Mesothelial cell of epicardium (in vitro differentiated cells): ENCODE results near the gene FCHO1. TPM values are rescaled to one million over a fixed set of nuclear protein-coding genes. Genes with fewer than 3 reads are reported as not detected.

Experiments
- DNase-seq, 2 experiments: peaks; one replicate each; pipeline ENCODE4 v3.0.0; 2021; ENCODE audit warnings: low spot score in 2 of 2; ENCODE audit not compliant: unreplicated experiment in 2 of 2
- H3K27ac Mint-ChIP-seq: 2 replicates; pipeline ENCODE4 v1.8.0; 2021; ENCODE audit warnings: mixed read lengths
- H3K27me3 Mint-ChIP-seq: 2 replicates; pipeline ENCODE4 v1.8.0; 2021; ENCODE audit warnings: low read depth, mixed read lengths
- H3K36me3 Mint-ChIP-seq: 2 replicates; pipeline ENCODE4 v1.8.0; 2021; ENCODE audit warnings: mixed read lengths
- H3K4me1 Mint-ChIP-seq: 2 replicates; pipeline ENCODE4 v1.8.0; 2021; ENCODE audit warnings: mixed read lengths
- H3K4me3 Mint-ChIP-seq: 2 replicates; pipeline ENCODE4 v1.8.0; 2021; ENCODE audit warnings: mild to moderate bottlenecking, moderate library complexity, mixed read lengths
- H3K9me3 Mint-ChIP-seq: 2 replicates; pipeline ENCODE4 v1.8.0; 2021; ENCODE audit warnings: mixed read lengths
- total RNA-seq: library from RNA; stranded (reverse); gene quantifications from 3 replicates; pipeline ENCODE4 v1.2.1, GENCODE V29; 2021
- TF ChIP-seq, protein P1 (sequence below): fragments of 200-600 bp; sonication (generic); IDR thresholded peaks from one replicate; pipeline ENCODE4 v1.5.0; 2021; ENCODE audit warnings: antibody characterized with exemption; ENCODE audit not compliant: unreplicated experiment

FCHO1 gene
- total RNA-seq, 1 donor from 2014 or later = 4.6 TPM

DNA sequence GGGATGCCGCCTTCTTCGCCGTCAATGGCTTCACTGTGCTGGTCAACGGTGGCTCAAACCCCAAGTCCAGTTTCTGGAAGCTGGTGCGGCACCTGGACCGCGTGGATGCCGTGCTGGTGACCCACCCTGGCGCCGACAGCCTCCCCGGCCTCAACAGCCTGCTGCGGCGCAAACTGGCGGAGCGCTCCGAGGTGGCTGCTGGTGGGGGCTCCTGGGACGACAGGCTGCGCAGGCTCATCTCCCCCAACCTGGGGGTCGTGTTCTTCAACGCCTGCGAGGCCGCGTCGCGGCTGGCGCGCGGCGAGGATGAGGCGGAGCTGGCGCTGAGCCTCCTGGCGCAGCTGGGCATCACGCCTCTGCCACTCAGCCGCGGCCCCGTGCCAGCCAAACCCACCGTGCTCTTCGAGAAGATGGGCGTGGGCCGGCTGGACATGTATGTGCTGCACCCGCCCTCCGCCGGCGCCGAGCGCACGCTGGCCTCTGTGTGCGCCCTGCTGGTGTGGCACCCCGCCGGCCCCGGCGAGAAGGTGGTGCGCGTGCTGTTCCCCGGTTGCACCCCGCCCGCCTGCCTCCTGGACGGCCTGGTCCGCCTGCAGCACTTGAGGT, 25.0 kb upstream of the FCHO1 start:
- H3K36me3 Mint-ChIP-seq = peaks cover 33% of the 10 kb centered on the region
- no peak overlapping the region for H3K4me3 Mint-ChIP-seq
- H3K27me3 Mint-ChIP-seq = no peaks in the 10 kb centered on the region
- peaks cover 3% of the 10 kb centered on the region for H3K9me3 Mint-ChIP-seq
- no peaks in the 10 kb centered on the region for H3K4me1 Mint-ChIP-seq
- no peak for DNase-seq
- TF ChIP-seq, protein P1, sequence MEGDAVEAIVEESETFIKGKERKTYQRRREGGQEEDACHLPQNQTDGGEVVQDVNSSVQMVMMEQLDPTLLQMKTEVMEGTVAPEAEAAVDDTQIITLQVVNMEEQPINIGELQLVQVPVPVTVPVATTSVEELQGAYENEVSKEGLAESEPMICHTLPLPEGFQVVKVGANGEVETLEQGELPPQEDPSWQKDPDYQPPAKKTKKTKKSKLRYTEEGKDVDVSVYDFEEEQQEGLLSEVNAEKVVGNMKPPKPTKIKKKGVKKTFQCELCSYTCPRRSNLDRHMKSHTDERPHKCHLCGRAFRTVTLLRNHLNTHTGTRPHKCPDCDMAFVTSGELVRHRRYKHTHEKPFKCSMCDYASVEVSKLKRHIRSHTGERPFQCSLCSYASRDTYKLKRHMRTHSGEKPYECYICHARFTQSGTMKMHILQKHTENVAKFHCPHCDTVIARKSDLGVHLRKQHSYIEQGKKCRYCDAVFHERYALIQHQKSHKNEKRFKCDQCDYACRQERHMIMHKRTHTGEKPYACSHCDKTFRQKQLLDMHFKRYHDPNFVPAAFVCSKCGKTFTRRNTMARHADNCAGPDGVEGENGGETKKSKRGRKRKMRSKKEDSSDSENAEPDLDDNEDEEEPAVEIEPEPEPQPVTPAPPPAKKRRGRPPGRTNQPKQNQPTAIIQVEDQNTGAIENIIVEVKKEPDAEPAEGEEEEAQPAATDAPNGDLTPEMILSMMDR = no peak
- no peak overlapping the region for H3K27ac Mint-ChIP-seq

DNA sequence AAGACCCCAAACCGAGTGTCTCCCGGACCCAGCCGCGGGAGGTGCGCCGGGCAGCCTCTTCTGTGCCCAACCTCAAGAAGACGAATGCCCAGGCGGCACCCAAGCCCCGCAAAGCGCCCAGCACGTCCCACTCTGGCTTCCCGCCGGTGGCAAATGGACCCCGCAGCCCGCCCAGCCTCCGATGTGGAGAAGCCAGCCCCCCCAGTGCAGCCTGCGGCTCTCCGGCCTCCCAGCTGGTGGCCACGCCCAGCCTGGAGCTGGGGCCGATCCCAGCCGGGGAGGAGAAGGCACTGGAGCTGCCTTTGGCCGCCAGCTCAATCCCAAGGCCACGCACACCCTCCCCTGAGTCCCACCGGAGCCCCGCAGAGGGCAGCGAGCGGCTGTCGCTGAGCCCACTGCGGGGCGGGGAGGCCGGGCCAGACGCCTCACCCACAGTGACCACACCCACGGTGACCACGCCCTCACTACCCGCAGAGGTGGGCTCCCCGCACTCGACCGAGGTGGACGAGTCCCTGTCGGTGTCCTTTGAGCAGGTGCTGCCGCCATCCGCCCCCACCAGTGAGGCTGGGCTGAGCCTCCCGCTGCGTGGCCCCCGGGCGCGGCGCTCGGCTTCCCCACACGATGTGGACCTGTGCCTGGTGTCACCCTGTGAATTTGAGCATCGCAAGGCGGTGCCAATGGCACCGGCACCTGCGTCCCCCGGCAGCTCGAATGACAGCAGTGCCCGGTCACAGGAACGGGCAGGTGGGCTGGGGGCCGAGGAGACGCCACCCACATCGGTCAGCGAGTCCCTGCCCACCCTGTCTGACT, 24.1 kb upstream of the FCHO1 start:
- Mint-ChIP-seq H3K4me3 (no peak overlapping the region), H3K27me3 (no peaks in the 10 kb centered on the region), H3K9me3 (peaks cover 6% of the 10 kb centered on the region), H3K4me1 (no peaks in the 10 kb centered on the region), H3K36me3 (peaks cover 36% of the 10 kb centered on the region), H3K27ac (no peak overlapping the region)
- no peak for DNase-seq
- TF ChIP-seq, protein P1 = no peak

DNA sequence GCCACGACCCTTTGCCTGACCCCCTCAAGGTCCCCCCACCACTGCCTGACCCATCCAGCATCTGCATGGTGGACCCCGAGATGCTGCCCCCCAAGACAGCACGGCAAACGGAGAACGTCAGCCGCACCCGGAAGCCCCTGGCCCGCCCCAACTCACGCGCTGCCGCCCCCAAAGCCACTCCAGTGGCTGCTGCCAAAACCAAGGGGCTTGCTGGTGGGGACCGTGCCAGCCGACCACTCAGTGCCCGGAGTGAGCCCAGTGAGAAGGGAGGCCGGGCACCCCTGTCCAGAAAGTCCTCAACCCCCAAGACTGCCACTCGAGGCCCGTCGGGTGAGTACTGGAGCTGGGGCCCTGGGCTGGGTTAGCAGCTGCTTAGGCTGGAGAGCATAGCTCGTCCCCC, 23.4 kb upstream of the FCHO1 start:
- no peak overlapping the region for H3K4me3 Mint-ChIP-seq
- H3K9me3 Mint-ChIP-seq = peaks cover 6% of the 10 kb centered on the region
- no peak overlapping the region for H3K27ac Mint-ChIP-seq
- H3K27me3 Mint-ChIP-seq = no peaks in the 10 kb centered on the region
- H3K4me1 Mint-ChIP-seq = no peaks in the 10 kb centered on the region
- TF ChIP-seq, protein P1 = no peak
- peaks cover 38% of the 10 kb centered on the region for H3K36me3 Mint-ChIP-seq
- no peak for DNase-seq

DNA sequence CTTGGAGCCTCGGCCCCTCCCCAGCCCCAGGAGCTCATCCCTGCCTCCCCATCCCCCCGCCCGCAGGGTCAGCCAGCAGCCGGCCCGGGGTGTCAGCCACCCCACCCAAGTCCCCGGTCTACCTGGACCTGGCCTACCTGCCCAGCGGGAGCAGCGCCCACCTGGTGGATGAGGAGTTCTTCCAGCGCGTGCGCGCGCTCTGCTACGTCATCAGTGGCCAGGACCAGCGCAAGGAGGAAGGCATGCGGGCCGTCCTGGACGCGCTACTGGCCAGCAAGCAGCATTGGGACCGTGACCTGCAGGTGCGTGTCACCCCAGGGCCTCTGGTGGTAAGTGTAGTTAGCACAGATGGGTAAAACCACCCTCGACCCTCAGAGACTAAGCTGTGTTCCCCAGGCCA, 18.1 kb upstream of the FCHO1 start:
- Mint-ChIP-seq H3K27ac (no peak overlapping the region), H3K36me3 (peaks cover 38% of the 10 kb centered on the region), H3K27me3 (no peaks in the 10 kb centered on the region), H3K9me3 (peaks cover 6% of the 10 kb centered on the region), H3K4me1 (no peaks in the 10 kb centered on the region), H3K4me3 (no peak overlapping the region)
- DNase-seq = no peak
- TF ChIP-seq, protein P1 = no peak

DNA sequence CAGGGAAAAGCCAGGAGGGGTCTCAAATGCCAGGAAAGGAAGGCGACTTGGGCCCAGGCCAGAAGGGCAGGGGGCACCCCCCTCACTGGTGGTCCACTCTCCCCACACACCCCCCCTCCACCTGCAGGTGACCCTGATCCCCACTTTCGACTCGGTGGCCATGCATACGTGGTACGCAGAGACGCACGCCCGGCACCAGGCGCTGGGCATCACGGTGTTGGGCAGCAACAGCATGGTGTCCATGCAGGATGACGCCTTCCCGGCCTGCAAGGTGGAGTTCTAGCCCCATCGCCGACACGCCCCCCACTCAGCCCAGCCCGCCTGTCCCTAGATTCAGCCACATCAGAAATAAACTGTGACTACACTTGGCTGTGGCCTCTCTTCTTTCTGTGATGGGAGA, 17.1 kb upstream of the FCHO1 start:
- H3K9me3 Mint-ChIP-seq = peaks cover 6% of the 10 kb centered on the region
- DNase-seq = no peak
- H3K36me3 Mint-ChIP-seq = peaks cover 44% of the 10 kb centered on the region
- no peak overlapping the region for H3K27ac Mint-ChIP-seq
- H3K4me3 Mint-ChIP-seq = no peak overlapping the region
- peaks cover 3% of the 10 kb centered on the region for H3K4me1 Mint-ChIP-seq
- no peaks in the 10 kb centered on the region for H3K27me3 Mint-ChIP-seq
- TF ChIP-seq, protein P1 = no peak
